ENCODE data around the gene ABCB1.
"Not testable (repeated sequence)": the region's sequence is repeated elsewhere in the genome, so short reads cannot be mapped to it uniquely, and the experiment has no call there.

ABCB1 gene

GRCh38 chr7:87574630-87575029, 26.1 kb downstream of the ABCB1 start:
- peak; percentile 45 for DNase-seq

- DNase-seq = not testable (repeated sequence)
These were observed 28.2 kb downstream of the ABCB1 start for GRCh38 chr7:87572513-87572912.

- DNase-seq = no peak
These were observed 30.5 kb downstream of the ABCB1 start for GRCh38 chr7:87570178-87570577.

- no peak for DNase-seq
These were observed 33.6 kb downstream of the ABCB1 start for GRCh38 chr7:87567052-87567451.

GRCh38 chr7:87566311-87566900, 34.3 kb downstream of the ABCB1 start:
- DNase-seq = no peak

- DNase-seq = no peak
These were observed 34.8 kb downstream of the ABCB1 start for GRCh38 chr7:87565877-87566276.

- DNase-seq = peak; percentile 45
These were observed 36.3 kb downstream of the ABCB1 start for GRCh38 chr7:87564296-87564963.

GRCh38 chr7:87561702-87562101, 39.0 kb downstream of the ABCB1 start:
- DNase-seq = no peak

GRCh38 chr7:87561102-87561501, 39.6 kb downstream of the ABCB1 start:
- no peak for DNase-seq

- no peak for DNase-seq
These were observed 48.3 kb downstream of the ABCB1 start for GRCh38 chr7:87552351-87552900.

GRCh38 chr7:87548123-87548919, 52.4 kb downstream of the ABCB1 start:
- no peak for DNase-seq

GRCh38 chr7:87545760-87546159, 54.9 kb downstream of the ABCB1 start:
- DNase-seq = no peak

GRCh38 chr7:87543623-87544022, 57.1 kb downstream of the ABCB1 start:
- DNase-seq = peak; percentile 32

- DNase-seq = no peak
These were observed 59.0 kb downstream of the ABCB1 start for GRCh38 chr7:87541648-87542047.

- DNase-seq = no peak
These were observed 62.6 kb downstream of the ABCB1 start for GRCh38 chr7:87538052-87538451.

- no peak for DNase-seq
These were observed 66.6 kb downstream of the ABCB1 start for GRCh38 chr7:87534072-87534471.

GRCh38 chr7:87530126-87530525, 70.6 kb downstream of the ABCB1 start:
- no peak for DNase-seq

- DNase-seq = no peak
These were observed 72.0 kb downstream of the ABCB1 start for GRCh38 chr7:87528730-87529129.

- no peak for DNase-seq
These were observed 81.9 kb downstream of the ABCB1 start for GRCh38 chr7:87518735-87519134.

GRCh38 chr7:87517891-87518290, 82.8 kb downstream of the ABCB1 start:
- DNase-seq = no peak

GRCh38 chr7:87517136-87517815, 83.4 kb downstream of the ABCB1 start:
- DNase-seq = no peak

GRCh38 chr7:87513735-87514335, 86.8 kb downstream of the ABCB1 start:
- no peak for DNase-seq

GRCh38 chr7:87512906-87513305, 87.8 kb downstream of the ABCB1 start:
- no peak for DNase-seq
